T-helper 2 cell treated with Interferon-gamma antibody and Interleukin-4, amounts not matched to agents 5 μg/mL and 100 μg/mL, for 36 hours (primary cell): ENCODE data around the gene MNAT1.
A peak's percentile ranks its signal among the peaks of the same experiment; 100 is the strongest.
"Not testable (repeated sequence)": the region's sequence is repeated elsewhere in the genome, so short reads cannot be mapped to it uniquely, and the experiment has no call there.

Experiments used
- DNase-seq: peaks from one replicate; pipeline ENCODE4 v3.0.0; 2021; ENCODE audit warnings: low spot score
- H3K27ac Mint-ChIP-seq: one replicate; pipeline ENCODE4 v1.8.0; 2021; ENCODE audit warnings: mild to moderate bottlenecking, mixed read lengths
- H3K27me3 Mint-ChIP-seq: one replicate; pipeline ENCODE4 v1.8.0; 2021; ENCODE audit warnings: low read depth, mixed read lengths
- H3K36me3 Mint-ChIP-seq: one replicate; pipeline ENCODE4 v1.8.0; 2021; ENCODE audit warnings: low read depth, mixed read lengths
- H3K4me1 Mint-ChIP-seq: one replicate; pipeline ENCODE4 v1.8.0; 2021; ENCODE audit warnings: low read depth, mixed read lengths
- H3K4me3 Mint-ChIP-seq: one replicate; pipeline ENCODE4 v1.8.0; 2022; ENCODE audit warnings: mild to moderate bottlenecking, moderate library complexity, mixed read lengths
- H3K9me3 Mint-ChIP-seq: one replicate; pipeline ENCODE4 v1.8.0; 2021; ENCODE audit warnings: mixed read lengths

MNAT1 gene

GRCh38 chr14:60851692-60852091 lies 117.1 kb downstream of the MNAT1 start:
- Mint-ChIP-seq H3K36me3 (peaks cover 63% of the 10 kb centered on the region), H3K9me3 (peaks cover 47% of the 10 kb centered on the region)
- not testable (repeated sequence) for DNase-seq, H3K4me3 Mint-ChIP-seq, H3K27me3 Mint-ChIP-seq, H3K27ac Mint-ChIP-seq, H3K4me1 Mint-ChIP-seq

GRCh38 chr14:60856111-60856510 lies 121.5 kb downstream of the MNAT1 start:
- Mint-ChIP-seq H3K9me3 (peaks cover 26% of the 10 kb centered on the region), H3K4me1 (peaks cover 11% of the 10 kb centered on the region), H3K4me3 (no peak overlapping the region), H3K27me3 (no peaks in the 10 kb centered on the region), H3K36me3 (peaks cover 51% of the 10 kb centered on the region), H3K27ac (peak overlapping the region; percentile 10)
- DNase-seq = no peak

GRCh38 chr14:60859525-60859924 lies 125.0 kb downstream of the MNAT1 start:
- peaks cover 14% of the 10 kb centered on the region for H3K9me3 Mint-ChIP-seq
- no peak overlapping the region for H3K4me3 Mint-ChIP-seq
- no peak for DNase-seq
- H3K27ac Mint-ChIP-seq = no peak overlapping the region
- H3K4me1 Mint-ChIP-seq = peaks cover 10% of the 10 kb centered on the region
- H3K36me3 Mint-ChIP-seq = peaks cover 35% of the 10 kb centered on the region
- H3K27me3 Mint-ChIP-seq = peaks cover 3% of the 10 kb centered on the region

GRCh38 chr14:60861545-60862140 lies 127.1 kb downstream of the MNAT1 start:
- H3K27me3 Mint-ChIP-seq = peaks cover 8% of the 10 kb centered on the region
- peaks cover 9% of the 10 kb centered on the region for H3K9me3 Mint-ChIP-seq
- H3K27ac Mint-ChIP-seq = no peak overlapping the region
- peaks cover 22% of the 10 kb centered on the region for H3K36me3 Mint-ChIP-seq
- H3K4me1 Mint-ChIP-seq = peaks cover 2% of the 10 kb centered on the region
- no peak overlapping the region for H3K4me3 Mint-ChIP-seq
- no peak for DNase-seq

- H3K27ac Mint-ChIP-seq = no peak overlapping the region
- peaks cover 4% of the 10 kb centered on the region for H3K9me3 Mint-ChIP-seq
- DNase-seq = no peak
These were observed 127.7 kb downstream of the MNAT1 start for GRCh38 chr14:60862283-60862682.

GRCh38 chr14:60863249-60863648 lies 128.7 kb downstream of the MNAT1 start:
- peaks cover 8% of the 10 kb centered on the region for H3K27me3 Mint-ChIP-seq
- H3K4me1 Mint-ChIP-seq = peaks cover 4% of the 10 kb centered on the region
- no peak overlapping the region for H3K4me3 Mint-ChIP-seq
- peaks cover 9% of the 10 kb centered on the region for H3K36me3 Mint-ChIP-seq
- no peak for DNase-seq
- H3K9me3 Mint-ChIP-seq = no peaks in the 10 kb centered on the region
- no peak overlapping the region for H3K27ac Mint-ChIP-seq

More at GRCh38 chr14:60862283-60862682, 127.7 kb downstream of the MNAT1 start:
- Mint-ChIP-seq H3K36me3 (peaks cover 18% of the 10 kb centered on the region), H3K4me1 (peaks cover 2% of the 10 kb centered on the region), H3K27me3 (peaks cover 8% of the 10 kb centered on the region), H3K4me3 (no peak overlapping the region)

- H3K27me3 Mint-ChIP-seq = peaks cover 8% of the 10 kb centered on the region
- no peak overlapping the region for H3K4me3 Mint-ChIP-seq
- no peak overlapping the region for H3K27ac Mint-ChIP-seq
- H3K36me3 Mint-ChIP-seq = peaks cover 1% of the 10 kb centered on the region
- no peak for DNase-seq
- no peaks in the 10 kb centered on the region for H3K9me3 Mint-ChIP-seq
- peaks cover 2% of the 10 kb centered on the region for H3K4me1 Mint-ChIP-seq
These were observed 131.0 kb downstream of the MNAT1 start for GRCh38 chr14:60865378-60866127.

- peaks cover 2% of the 10 kb centered on the region for H3K4me1 Mint-ChIP-seq
- no peak for DNase-seq
- H3K27ac Mint-ChIP-seq = no peak overlapping the region
- H3K4me3 Mint-ChIP-seq = no peak overlapping the region
- no peaks in the 10 kb centered on the region for H3K9me3 Mint-ChIP-seq
- H3K27me3 Mint-ChIP-seq = peaks cover 8% of the 10 kb centered on the region
- no peaks in the 10 kb centered on the region for H3K36me3 Mint-ChIP-seq
These were observed 133.1 kb downstream of the MNAT1 start for GRCh38 chr14:60867503-60868172.

- Mint-ChIP-seq H3K4me3 (no peak overlapping the region), H3K9me3 (peaks cover 11% of the 10 kb centered on the region)
- DNase-seq = no peak
These were observed 143.6 kb downstream of the MNAT1 start for GRCh38 chr14:60878121-60878520.

GRCh38 chr14:60878536-60878935 lies 144.0 kb downstream of the MNAT1 start:
- no peak overlapping the region for H3K27ac Mint-ChIP-seq
- H3K4me1 Mint-ChIP-seq = peaks cover 5% of the 10 kb centered on the region
- no peaks in the 10 kb centered on the region for H3K27me3 Mint-ChIP-seq
- peaks cover 15% of the 10 kb centered on the region for H3K9me3 Mint-ChIP-seq
- DNase-seq = no peak
- peaks cover 27% of the 10 kb centered on the region for H3K36me3 Mint-ChIP-seq
- H3K4me3 Mint-ChIP-seq = no peak overlapping the region

More at GRCh38 chr14:60878121-60878520, 143.6 kb downstream of the MNAT1 start:
- Mint-ChIP-seq H3K27me3 (no peaks in the 10 kb centered on the region), H3K4me1 (peaks cover 5% of the 10 kb centered on the region), H3K27ac (no peak overlapping the region), H3K36me3 (peaks cover 25% of the 10 kb centered on the region)

GRCh38 chr14:60882219-60882618 lies 147.7 kb downstream of the MNAT1 start:
- no peak for DNase-seq
- Mint-ChIP-seq H3K27me3 (no peaks in the 10 kb centered on the region), H3K27ac (no peak overlapping the region), H3K9me3 (peaks cover 46% of the 10 kb centered on the region), H3K4me3 (no peak overlapping the region), H3K4me1 (peaks cover 5% of the 10 kb centered on the region), H3K36me3 (peaks cover 43% of the 10 kb centered on the region)

- Mint-ChIP-seq H3K27me3 (no peaks in the 10 kb centered on the region), H3K4me3 (no peak overlapping the region), H3K27ac (no peak overlapping the region), H3K36me3 (peaks cover 43% of the 10 kb centered on the region), H3K4me1 (no peaks in the 10 kb centered on the region), H3K9me3 (peaks cover 46% of the 10 kb centered on the region)
- no peak for DNase-seq
These were observed 149.6 kb downstream of the MNAT1 start for GRCh38 chr14:60884134-60884533.

GRCh38 chr14:60890636-60891035 lies 156.1 kb downstream of the MNAT1 start:
- not testable (repeated sequence) for H3K36me3 Mint-ChIP-seq, H3K27ac Mint-ChIP-seq, H3K4me3 Mint-ChIP-seq, DNase-seq, H3K27me3 Mint-ChIP-seq
- Mint-ChIP-seq H3K4me1 (peaks cover 11% of the 10 kb centered on the region), H3K9me3 (peaks cover 13% of the 10 kb centered on the region)

- Mint-ChIP-seq H3K27me3 (no peaks in the 10 kb centered on the region), H3K4me3 (no peak overlapping the region), H3K9me3 (peaks cover 3% of the 10 kb centered on the region), H3K27ac (peak overlapping the region; percentile 3), H3K4me1 (peaks cover 20% of the 10 kb centered on the region), H3K36me3 (peaks cover 2% of the 10 kb centered on the region)
- no peak for DNase-seq
These were observed 159.3 kb downstream of the MNAT1 start for GRCh38 chr14:60893911-60894310.
